OCI-LY3 (cell line): ENCODE data around the gene MGAT5B.

Source experiments
- H2AFZ ChIP-seq: fragments of 200-600, 300-600 bp; shearing (Covaris generic); 2 replicates; pipeline ENCODE4 v1.6.0; 2014; ENCODE audit warnings: antibody characterized with exemption, low read depth, low read length
- H3K27ac ChIP-seq: fragments of 200-600, 300-600 bp; sonication (generic); 2 replicates; pipeline ENCODE4 v1.5.1; 2014; ENCODE audit warnings: mild to moderate bottlenecking, low read length, moderate library complexity, mixed read lengths
- H3K27me3 ChIP-seq: fragments of 200-600, 300-600 bp; sonication (generic); 2 replicates; pipeline ENCODE4 v1.6.1; 2014; ENCODE audit warnings: low read depth, low read length, mixed read lengths
- H3K36me3 ChIP-seq: fragments of 200-600, 300-600 bp; sonication (generic); replicated peaks from 2 replicates; pipeline ENCODE3; 2014; ENCODE audit warnings: low read depth, low read length, mixed read lengths
- H3K4me1 ChIP-seq: fragments of 300-600, 200-600 bp; sonication (generic); 2 replicates; pipeline ENCODE4 v1.6.1; 2014; ENCODE audit warnings: low read length, mixed read lengths
- H3K4me2 ChIP-seq: fragments of 200-600, 300-600 bp; sonication (generic); 2 replicates; pipeline ENCODE4 v1.6.1; 2014; ENCODE audit warnings: low read length, mixed read lengths
- H3K4me3 ChIP-seq: fragments of 300-600, 200-600 bp; sonication (generic); 2 replicates; pipeline ENCODE4 v1.5.1; 2014; ENCODE audit warnings: antibody characterized with exemption, mild to moderate bottlenecking, low read length, moderate library complexity
- H3K79me2 ChIP-seq: fragments of 300-600, 200-600 bp; shearing (Covaris generic); 2 replicates; pipeline ENCODE4 v1.6.1; 2014; ENCODE audit warnings: mild to moderate bottlenecking, low read length, mixed read lengths
- H3K9ac ChIP-seq: fragments of 300-600, 200-600 bp; shearing (Covaris generic); 2 replicates; pipeline ENCODE4 v1.6.0; 2014; ENCODE audit warnings: mild to moderate bottlenecking, low read length, moderate library complexity
- H3K9me3 ChIP-seq: fragments of 200-600, 300-600 bp; shearing (Covaris generic); 2 replicates; pipeline ENCODE4 v1.6.1; 2014; ENCODE audit warnings: low read length, mixed read lengths; ENCODE audit not compliant: insufficient read depth
- H4K20me1 ChIP-seq: fragments of 200-600, 300-600 bp; sonication (generic); 2 replicates; pipeline ENCODE4 v1.6.1; 2016; ENCODE audit warnings: low read length, mixed read lengths; ENCODE audit not compliant: insufficient read depth
- EZH2phosphoT487 ChIP-seq: fragments of 200-600 bp; shearing (Covaris generic); IDR thresholded peaks from 2 replicates; pipeline ENCODE4 v1.6.1; 2018; ENCODE audit warnings: antibody characterized with exemption, mixed run types, low read depth
- TF ChIP-seq, protein P1 (sequence below): fragments of 200-600, 300-600 bp; sonication (generic); IDR thresholded peaks from 2 replicates; pipeline ENCODE4 v1.5.1; 2014; ENCODE audit warnings: antibody characterized with exemption, low read length, low read depth

MGAT5B gene

DNA sequence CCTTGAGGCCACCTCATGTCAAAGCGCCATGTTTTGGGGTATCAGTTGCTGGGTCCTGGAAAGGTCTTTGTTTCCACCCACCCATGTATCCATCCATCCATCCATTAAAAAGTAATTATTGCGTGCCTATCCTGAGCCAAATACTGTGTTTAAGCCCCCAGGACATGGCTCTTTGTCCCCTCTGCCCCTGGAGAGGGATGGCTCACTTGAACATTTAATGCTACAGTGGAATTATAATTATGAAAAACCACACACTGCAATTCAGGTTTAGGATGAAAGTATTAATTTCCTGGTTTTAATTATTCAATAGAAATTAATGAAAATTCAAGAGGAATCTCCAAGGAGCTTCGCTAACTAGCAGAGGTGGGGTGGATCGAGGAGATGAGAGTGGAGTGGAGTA is 97.8 kb downstream of the MGAT5B start:
- no peaks in the 10 kb centered on the region for H4K20me1 ChIP-seq
- no peak overlapping the region for H3K9ac ChIP-seq
- H3K4me1 ChIP-seq = peaks cover 11% of the 10 kb centered on the region
- no peak overlapping the region for H3K4me2 ChIP-seq
- H2AFZ ChIP-seq = no peak overlapping the region
- H3K36me3 ChIP-seq = no peaks in the 10 kb centered on the region
- H3K27ac ChIP-seq = no peak overlapping the region
- no peak overlapping the region for H3K4me3 ChIP-seq
- TF ChIP-seq, protein P1, sequence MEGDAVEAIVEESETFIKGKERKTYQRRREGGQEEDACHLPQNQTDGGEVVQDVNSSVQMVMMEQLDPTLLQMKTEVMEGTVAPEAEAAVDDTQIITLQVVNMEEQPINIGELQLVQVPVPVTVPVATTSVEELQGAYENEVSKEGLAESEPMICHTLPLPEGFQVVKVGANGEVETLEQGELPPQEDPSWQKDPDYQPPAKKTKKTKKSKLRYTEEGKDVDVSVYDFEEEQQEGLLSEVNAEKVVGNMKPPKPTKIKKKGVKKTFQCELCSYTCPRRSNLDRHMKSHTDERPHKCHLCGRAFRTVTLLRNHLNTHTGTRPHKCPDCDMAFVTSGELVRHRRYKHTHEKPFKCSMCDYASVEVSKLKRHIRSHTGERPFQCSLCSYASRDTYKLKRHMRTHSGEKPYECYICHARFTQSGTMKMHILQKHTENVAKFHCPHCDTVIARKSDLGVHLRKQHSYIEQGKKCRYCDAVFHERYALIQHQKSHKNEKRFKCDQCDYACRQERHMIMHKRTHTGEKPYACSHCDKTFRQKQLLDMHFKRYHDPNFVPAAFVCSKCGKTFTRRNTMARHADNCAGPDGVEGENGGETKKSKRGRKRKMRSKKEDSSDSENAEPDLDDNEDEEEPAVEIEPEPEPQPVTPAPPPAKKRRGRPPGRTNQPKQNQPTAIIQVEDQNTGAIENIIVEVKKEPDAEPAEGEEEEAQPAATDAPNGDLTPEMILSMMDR = no peak
- no peak for TF ChIP-seq EZH2phosphoT487
- no peaks in the 10 kb centered on the region for H3K79me2 ChIP-seq
- H3K27me3 ChIP-seq = peaks cover 33% of the 10 kb centered on the region
- H3K9me3 ChIP-seq = no peaks in the 10 kb centered on the region

DNA sequence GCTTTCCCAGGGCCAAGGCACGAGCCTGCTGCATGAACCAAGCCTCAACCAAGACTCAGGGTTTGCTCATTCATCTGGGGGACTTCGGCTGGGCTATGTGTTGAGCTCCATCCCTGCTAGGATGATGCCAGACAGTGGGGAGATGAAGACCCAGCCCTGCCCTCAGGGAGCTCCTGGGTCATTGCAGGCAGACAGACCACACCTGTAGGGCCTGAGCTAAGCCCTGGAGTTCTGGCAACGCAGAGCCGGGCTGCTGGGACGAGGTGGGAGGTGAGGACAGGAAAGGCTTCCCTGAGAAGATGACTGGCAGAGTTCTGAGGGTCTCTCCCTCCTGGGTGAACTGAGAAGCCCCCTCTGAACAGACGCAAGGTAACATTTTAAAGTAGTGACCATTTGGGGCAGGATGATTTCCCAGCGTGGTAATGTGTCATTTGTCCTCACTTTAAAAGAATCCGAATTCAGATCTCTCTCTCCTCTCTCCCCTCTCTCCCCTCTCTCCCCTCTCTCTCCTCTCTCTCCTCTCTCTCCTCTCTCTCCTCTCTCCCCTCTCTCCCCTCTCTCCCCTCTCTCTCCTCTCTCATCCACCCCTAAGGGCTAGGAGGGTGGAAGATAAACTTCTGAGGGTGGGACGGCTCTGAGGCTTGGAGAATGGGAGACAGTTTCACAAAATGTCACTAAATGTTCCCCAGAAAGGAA is 98.4 kb downstream of the MGAT5B start:
- no peaks in the 10 kb centered on the region for H3K36me3 ChIP-seq
- peaks cover 11% of the 10 kb centered on the region for H3K4me1 ChIP-seq
- H3K9ac ChIP-seq = no peak overlapping the region
- peaks cover 33% of the 10 kb centered on the region for H3K27me3 ChIP-seq
- H2AFZ ChIP-seq = no peak overlapping the region
- no peaks in the 10 kb centered on the region for H4K20me1 ChIP-seq
- H3K4me2 ChIP-seq = no peak overlapping the region
- H3K4me3 ChIP-seq = no peak overlapping the region
- no peaks in the 10 kb centered on the region for H3K79me2 ChIP-seq
- H3K9me3 ChIP-seq = no peaks in the 10 kb centered on the region
- TF ChIP-seq EZH2phosphoT487 = no peak
- TF ChIP-seq, protein P1 = no peak
- no peak overlapping the region for H3K27ac ChIP-seq

DNA sequence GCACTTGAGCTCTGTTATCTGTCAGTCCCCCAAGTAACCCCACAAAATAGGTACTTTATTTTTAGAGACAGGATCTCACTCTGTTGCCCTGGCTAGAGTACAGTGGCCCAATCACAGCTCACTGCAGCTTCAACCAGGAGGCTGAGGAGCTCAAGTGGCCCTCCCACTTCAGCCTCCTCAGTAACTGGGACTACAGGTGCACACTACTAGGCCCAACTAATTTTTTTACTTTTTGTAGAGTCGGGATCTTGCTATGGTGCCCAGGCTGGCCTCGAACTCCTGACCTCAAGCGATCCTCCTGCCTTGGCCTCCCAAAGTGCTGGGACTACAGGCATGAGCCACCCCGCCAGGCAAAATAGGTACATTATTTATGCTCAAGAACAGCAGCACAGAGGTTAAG is 99.6 kb downstream of the MGAT5B start:
- no peak overlapping the region for H3K27ac ChIP-seq
- H3K9ac ChIP-seq = no peak overlapping the region
- H3K4me2 ChIP-seq = no peak overlapping the region

More for the DNA sequence above, 99.6 kb downstream of the MGAT5B start:
- H3K79me2 ChIP-seq = no peaks in the 10 kb centered on the region
- H3K36me3 ChIP-seq = no peaks in the 10 kb centered on the region
- no peak overlapping the region for H2AFZ ChIP-seq
- peaks cover 33% of the 10 kb centered on the region for H3K27me3 ChIP-seq
- H3K4me3 ChIP-seq = no peak overlapping the region
- peaks cover 11% of the 10 kb centered on the region for H3K4me1 ChIP-seq
- H3K9me3 ChIP-seq = no peaks in the 10 kb centered on the region
- H4K20me1 ChIP-seq = no peaks in the 10 kb centered on the region
- TF ChIP-seq, protein P1 = no peak
- no peak for TF ChIP-seq EZH2phosphoT487
